NCI-H748 treated with DMSO at 0.1 percent for 48 hours (cell line): ENCODE data around the gene ECM1.

Experiments
- DNase-seq: peaks from one replicate; lab custom pipeline; 2025; lab: John Stamatoyannopoulos, UW

ECM1 gene

DNA sequence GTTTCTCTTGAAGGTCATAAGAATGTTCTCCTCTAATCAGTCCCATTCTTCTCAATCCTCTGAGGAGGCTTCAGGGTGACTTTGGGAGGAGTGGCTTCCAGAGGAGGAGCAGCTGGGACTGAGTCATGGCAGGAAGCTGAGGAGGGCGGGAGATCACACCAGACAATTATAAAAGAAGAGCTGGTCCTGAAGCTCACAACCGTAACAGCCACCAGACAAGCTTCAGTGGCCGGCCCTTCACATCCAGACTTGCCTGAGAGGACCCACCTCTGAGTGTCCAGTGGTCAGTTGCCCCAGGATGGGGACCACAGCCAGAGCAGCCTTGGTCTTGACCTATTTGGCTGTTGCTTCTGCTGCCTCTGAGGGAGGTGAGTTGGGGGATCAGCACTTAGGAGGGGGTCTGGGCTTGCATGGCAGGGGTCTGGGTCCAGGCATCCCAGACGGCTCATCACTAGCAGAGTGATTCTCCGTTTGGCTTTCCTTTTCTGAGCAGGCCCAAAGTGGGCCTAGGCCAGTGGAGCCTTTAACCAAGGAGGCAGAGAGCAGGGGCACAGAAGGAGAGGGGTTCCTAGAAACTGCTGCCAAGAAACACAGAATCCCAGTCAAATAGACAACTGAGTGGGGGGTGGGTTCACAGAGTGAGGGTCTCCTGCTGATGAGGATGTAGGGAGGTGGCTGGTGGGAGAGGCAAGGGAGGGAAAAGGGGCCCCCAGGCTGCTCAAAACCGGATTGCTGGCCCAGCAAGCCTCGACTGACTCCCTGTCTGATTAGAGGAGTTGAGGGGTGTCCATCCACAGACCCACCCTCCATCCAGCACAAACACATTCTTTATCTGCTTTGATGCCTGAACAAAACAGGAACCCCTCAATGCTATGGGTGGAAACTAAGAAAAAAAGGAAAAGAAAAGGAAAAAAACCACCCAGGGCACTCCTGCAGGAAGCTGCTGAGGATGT, at the start of gene ECM1:
TSS of gene ECM1 (plus strand) at position 198 of the 953 bp plus-strand sequence. CDS start at position 299, 101 bp downstream.
- no peak for DNase-seq

GRCh38 chr1:150464422-150464826, 43.5 kb upstream of the ECM1 start:
- DNase-seq, result peak; percentile 50

GRCh38 chr1:150466964-150467363, 40.9 kb upstream of the ECM1 start:
- no peak for DNase-seq

DNA sequence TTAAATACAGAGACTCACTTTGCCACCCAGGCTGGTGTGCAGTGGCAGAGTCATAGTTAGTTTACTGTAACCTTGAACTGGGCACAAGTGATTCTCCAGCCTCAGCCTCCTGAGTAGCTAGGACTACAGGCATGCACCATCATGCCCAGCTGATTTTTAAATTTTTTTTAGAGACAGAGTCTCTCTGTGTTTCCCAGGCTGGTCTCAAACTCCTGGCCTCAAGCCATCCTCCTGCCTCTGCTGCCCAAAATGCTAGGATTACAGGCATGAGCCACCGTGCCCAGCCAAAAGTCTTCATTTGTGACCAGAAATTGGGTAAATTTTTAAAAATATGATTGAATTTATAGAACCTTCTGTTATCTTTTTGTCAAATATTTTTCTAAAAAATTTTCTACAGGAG, 38.6 kb upstream of the ECM1 start:
- no peak for DNase-seq

- no peak for DNase-seq
Observed at GRCh38 chr1:150472601-150473200, 35.2 kb upstream of the ECM1 start.

- DNase-seq, result no peak
Observed at GRCh38 chr1:150473659-150474058, 34.2 kb upstream of the ECM1 start.

GRCh38 chr1:150474869-150475268, 33.0 kb upstream of the ECM1 start:
- DNase-seq, result no peak

- no peak for DNase-seq
Observed at GRCh38 chr1:150476754-150477153, 31.2 kb upstream of the ECM1 start.

GRCh38 chr1:150477320-150477719, 30.6 kb upstream of the ECM1 start:
- DNase-seq, result no peak

DNA sequence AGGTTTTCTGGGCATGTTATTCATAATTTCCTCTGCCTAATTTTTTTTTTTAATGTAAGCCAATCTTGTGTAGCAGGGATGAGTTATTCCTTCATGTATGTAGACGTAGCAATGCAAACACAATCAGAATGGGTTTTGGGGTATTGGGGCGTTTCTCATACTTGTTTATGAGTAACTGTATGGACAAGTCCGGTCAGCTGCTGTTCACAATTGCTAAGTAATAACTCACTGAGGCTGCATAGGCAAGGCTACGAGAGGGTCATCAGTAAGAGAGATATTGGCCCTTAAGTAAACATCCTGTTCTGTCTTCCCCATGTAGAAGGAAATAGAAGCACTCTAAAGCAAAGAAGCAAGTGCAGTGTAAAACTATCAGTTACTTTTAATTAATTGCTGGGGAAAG, 30.2 kb upstream of the ECM1 start:
- no peak for DNase-seq

DNA sequence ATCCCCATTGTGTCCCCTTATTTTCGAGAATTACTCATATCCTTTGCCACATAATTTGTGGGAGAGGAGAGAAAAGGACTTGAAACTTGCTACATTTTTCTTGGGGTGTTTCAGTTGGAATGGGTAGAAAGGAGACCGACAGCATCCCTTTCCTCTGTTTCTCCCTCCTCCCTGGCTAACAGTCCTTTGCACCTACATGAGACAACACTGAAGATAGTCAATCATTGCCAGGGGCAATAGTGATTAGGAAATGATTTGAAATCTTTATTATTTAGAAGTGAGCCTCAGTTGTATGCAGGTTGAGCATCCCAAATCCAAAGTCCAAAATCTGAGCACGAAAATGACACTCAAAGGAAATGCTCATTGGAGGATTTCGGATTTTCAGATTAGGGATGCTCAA, 28.5 kb upstream of the ECM1 start:
- no peak for DNase-seq

DNA sequence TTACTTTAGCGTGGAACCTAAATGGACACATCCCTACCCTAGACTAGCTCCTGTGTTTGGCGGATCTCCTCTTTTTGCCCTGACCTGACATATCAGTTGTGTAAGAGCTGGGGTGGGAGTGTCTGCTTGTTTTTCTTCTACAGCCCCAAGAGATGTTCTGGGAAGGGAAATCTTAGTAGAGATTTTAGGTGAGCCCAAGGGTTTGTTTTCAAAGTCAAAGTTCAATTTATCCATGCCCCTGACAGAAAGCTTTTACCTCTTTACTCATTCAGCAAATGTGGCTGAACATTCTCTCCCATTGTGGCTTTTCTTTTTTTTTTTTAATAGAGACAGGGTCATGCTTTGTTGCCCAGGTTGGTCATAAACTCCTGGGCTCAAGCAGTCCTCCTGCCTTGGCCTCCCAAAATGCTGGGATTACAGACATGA, 28.0 kb upstream of the ECM1 start:
- no peak for DNase-seq

- no peak for DNase-seq
Observed at GRCh38 chr1:150484431-150484830, 23.5 kb upstream of the ECM1 start.

GRCh38 chr1:150484861-150485260, 23.0 kb upstream of the ECM1 start:
- DNase-seq, result no peak

DNA sequence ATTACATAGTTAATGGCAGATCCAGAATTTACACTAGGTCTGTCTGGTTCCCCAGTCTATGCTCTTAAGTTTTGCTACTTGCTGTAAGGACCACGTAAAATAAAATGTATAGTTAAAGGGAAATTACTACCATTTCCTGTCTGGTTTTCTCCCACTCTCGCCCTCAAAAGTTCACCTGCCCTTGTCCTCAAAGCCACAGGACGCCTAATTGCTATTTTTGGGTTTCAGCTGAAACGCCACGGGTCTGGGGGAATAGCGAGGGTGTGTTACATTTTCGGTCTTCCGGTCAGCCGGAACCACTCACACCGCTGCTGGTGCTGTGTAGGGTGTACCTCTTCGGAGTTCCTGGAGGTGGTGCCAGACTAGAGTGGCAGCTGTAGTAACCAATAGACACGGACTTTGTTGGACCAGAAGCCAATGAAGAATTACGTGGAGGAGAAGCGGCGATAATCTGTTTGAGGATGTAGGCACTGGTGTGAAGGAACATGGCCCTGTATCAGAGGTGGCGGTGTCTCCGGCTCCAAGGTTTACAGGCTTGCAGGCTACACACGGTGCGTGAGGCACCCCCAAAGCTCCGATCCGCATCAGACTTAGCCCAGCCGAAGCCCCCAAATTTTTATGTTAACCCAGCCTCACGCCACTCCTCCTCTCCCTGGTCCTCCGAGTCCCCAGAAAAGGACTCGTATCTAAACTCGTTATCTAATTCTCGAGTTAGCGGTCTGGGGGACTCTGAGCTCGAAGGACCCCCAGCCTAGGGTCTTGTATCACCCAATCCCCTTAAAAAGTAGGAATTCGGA, 20.7 kb upstream of the ECM1 start, which contains the start of gene TARS2:
TSS of gene TARS2 (plus strand) at position 454 of the 797 bp plus-strand sequence. CDS start at position 486, 32 bp downstream.
- peak; percentile 98 for DNase-seq

DNA sequence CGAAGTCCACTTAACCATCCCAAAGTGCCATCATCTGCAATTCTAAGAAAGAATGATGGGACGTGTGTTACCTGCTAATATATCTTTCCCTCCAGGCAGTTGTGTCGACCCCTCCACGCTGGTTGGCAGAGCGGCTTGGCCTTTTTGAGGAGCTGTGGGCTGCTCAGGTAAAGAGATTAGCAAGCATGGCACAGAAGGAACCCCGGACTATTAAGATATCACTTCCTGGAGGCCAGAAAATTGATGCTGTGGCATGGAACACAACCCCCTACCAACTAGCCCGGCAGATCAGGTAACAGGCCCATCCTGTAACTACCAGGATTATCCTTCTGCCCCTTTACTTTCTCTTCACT, 20.2 kb upstream of the ECM1 start:
- DNase-seq, result no peak

- DNase-seq, result no peak
Observed at GRCh38 chr1:150493175-150493574, 14.7 kb upstream of the ECM1 start.

DNA sequence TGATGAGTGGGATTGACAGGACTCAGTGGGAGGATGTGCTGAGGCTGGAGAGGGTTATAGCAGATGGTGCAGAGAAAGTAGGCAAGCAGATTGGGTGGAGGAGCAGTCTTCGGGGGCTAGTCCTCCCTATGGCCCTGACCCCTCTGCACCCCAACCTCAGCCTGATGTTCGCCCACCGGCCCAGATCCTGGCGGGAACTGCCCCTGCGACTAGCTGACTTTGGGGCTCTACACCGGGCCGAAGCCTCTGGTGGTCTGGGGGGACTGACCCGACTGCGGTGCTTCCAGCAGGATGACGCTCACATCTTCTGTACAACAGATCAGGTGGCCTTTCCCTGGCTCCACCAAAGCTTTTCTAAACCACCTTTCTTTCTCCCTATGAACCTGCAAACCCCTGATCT, 9.6 kb upstream of the ECM1 start:
- no peak for DNase-seq

- DNase-seq, result no peak
Observed at GRCh38 chr1:150505431-150505830, 2.5 kb upstream of the ECM1 start.

DNA sequence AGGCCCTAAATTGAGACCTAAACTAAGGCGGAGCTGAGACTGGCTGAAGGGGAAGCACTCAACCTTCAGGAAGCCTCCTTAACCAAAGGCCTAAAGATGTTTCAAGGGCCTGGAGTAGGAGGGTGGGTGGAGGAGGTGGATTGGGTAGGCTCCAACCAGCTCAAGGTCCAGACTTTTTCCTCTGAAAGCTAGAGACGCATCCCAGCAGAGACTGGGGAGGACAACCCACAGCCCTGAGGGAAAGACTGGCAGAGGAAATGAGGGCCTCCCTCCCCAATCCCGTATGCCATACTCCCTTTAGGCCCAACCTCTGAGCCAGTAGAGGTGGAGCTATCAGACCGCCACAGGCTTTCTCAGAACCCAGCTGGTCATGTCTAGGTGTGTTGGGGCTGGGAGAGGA, 1.1 kb downstream of the ECM1 start:
- no peak for DNase-seq

GRCh38 chr1:150511551-150511950, 3.6 kb downstream of the ECM1 start:
- DNase-seq, result peak; percentile 44

GRCh38 chr1:150511985-150512660, 4.2 kb downstream of the ECM1 start:
- DNase-seq, result no peak
